ENCODE measurements around the gene SPACA5. TPM values are rescaled to one million over a fixed set of nuclear protein-coding genes. Genes with fewer than 3 reads are reported as not detected.
"Not testable (repeated sequence)": the region's sequence is repeated elsewhere in the genome, so short reads cannot be mapped to it uniquely, and the experiment has no call there.

Gene SPACA5
- not detected for total RNA-seq
- not detected for polyA plus RNA-seq

- not testable (repeated sequence) for DNase-seq (ENCODE audit: extremely low spot score); H3K27ac ChIP-seq (ENCODE audit: low read depth)
Measured at GRCh38 chrX:48006688-48007087, at the start of gene SPACA5. TSS of gene SPACA5 (plus strand) at chrX:48006988. CDS start at chrX:48007803, 815 bp downstream.

GRCh38 chrX:47958206-47958605 is 48.6 kb upstream of the SPACA5 start:
- not testable (repeated sequence) for H3K27ac ChIP-seq (ENCODE audit: low read depth); DNase-seq (ENCODE audit: extremely low spot score); H3K4me3 ChIP-seq (ENCODE audit: low read depth, low read length); H3K4me1 ChIP-seq (ENCODE audit: insufficient read depth); H3K36me3 ChIP-seq (ENCODE audit: insufficient read depth)
- WGBS: 36% methylated on average over 3 of the region's 4 CpGs

More at GRCh38 chrX:48006688-48007087, at the start of gene SPACA5:
- not testable (repeated sequence) for H3K36me3 ChIP-seq (ENCODE audit: insufficient read depth); H3K4me1 ChIP-seq (ENCODE audit: insufficient read depth); H3K4me3 ChIP-seq (ENCODE audit: low read depth, low read length)
- WGBS: no CpG with 5 or more reads among the region's 8 CpGs

- Histone ChIP-seq H3K27ac (ENCODE audit: low read depth) (no peak overlapping the region), H3K4me3 (ENCODE audit: low read depth, low read length) (no peak overlapping the region), H3K36me3 (ENCODE audit: insufficient read depth) (no peaks in the 10 kb centered on the region), H3K4me1 (ENCODE audit: insufficient read depth) (no peaks in the 10 kb centered on the region)
- no peak for DNase-seq (ENCODE audit: extremely low spot score)
- 45% methylated on average over 4 of the region's 4 CpGs for WGBS
Measured at GRCh38 chrX:47958761-47959342, 47.9 kb upstream of the SPACA5 start.

- H3K4me1 ChIP-seq (ENCODE audit: insufficient read depth): no peaks in the 10 kb centered on the region
- WGBS: 70% methylated on average over 2 of the region's 2 CpGs
- DNase-seq (ENCODE audit: extremely low spot score): no peak
- no peak overlapping the region for H3K27ac ChIP-seq (ENCODE audit: low read depth)
- H3K4me3 ChIP-seq (ENCODE audit: low read depth, low read length): no peak overlapping the region
- H3K36me3 ChIP-seq (ENCODE audit: insufficient read depth): no peaks in the 10 kb centered on the region
Measured at GRCh38 chrX:47960406-47960805, 46.4 kb upstream of the SPACA5 start.

GRCh38 chrX:47961830-47962229 is 45.0 kb upstream of the SPACA5 start:
- 74% methylated on average over 6 of the region's 6 CpGs for WGBS
- not testable (repeated sequence) for H3K4me1 ChIP-seq (ENCODE audit: insufficient read depth); H3K4me3 ChIP-seq (ENCODE audit: low read depth, low read length); H3K36me3 ChIP-seq (ENCODE audit: insufficient read depth); DNase-seq (ENCODE audit: extremely low spot score); H3K27ac ChIP-seq (ENCODE audit: low read depth)

GRCh38 chrX:47965526-47965925 is 41.3 kb upstream of the SPACA5 start:
- H3K27ac ChIP-seq (ENCODE audit: low read depth); H3K4me3 ChIP-seq (ENCODE audit: low read depth, low read length); H3K4me1 ChIP-seq (ENCODE audit: insufficient read depth); DNase-seq (ENCODE audit: extremely low spot score); H3K36me3 ChIP-seq (ENCODE audit: insufficient read depth): not testable (repeated sequence)
- 96% methylated on average over 14 of the region's 14 CpGs for WGBS

- Histone ChIP-seq H3K4me1 (ENCODE audit: insufficient read depth) (no peaks in the 10 kb centered on the region), H3K27ac (ENCODE audit: low read depth) (no peak overlapping the region), H3K36me3 (ENCODE audit: insufficient read depth) (peaks cover 2% of the 10 kb centered on the region), H3K4me3 (ENCODE audit: low read depth, low read length) (no peak overlapping the region)
- DNase-seq (ENCODE audit: extremely low spot score): no peak
- 95% methylated on average over 3 of the region's 3 CpGs for WGBS
Measured at GRCh38 chrX:47973235-47973634, 33.6 kb upstream of the SPACA5 start.

GRCh38 chrX:47976254-47977151 is 30.3 kb upstream of the SPACA5 start:
- Histone ChIP-seq H3K4me3 (ENCODE audit: low read depth, low read length) (no peak overlapping the region), H3K27ac (ENCODE audit: low read depth) (no peak overlapping the region), H3K4me1 (ENCODE audit: insufficient read depth) (no peaks in the 10 kb centered on the region), H3K36me3 (ENCODE audit: insufficient read depth) (peaks cover 6% of the 10 kb centered on the region)
- no peak for DNase-seq (ENCODE audit: extremely low spot score)
- 97% methylated on average over 6 of the region's 6 CpGs for WGBS

- 87% methylated on average over 5 of the region's 5 CpGs for WGBS
- Histone ChIP-seq H3K4me3 (ENCODE audit: low read depth, low read length) (no peak overlapping the region), H3K36me3 (ENCODE audit: insufficient read depth) (no peaks in the 10 kb centered on the region), H3K4me1 (ENCODE audit: insufficient read depth) (no peaks in the 10 kb centered on the region), H3K27ac (ENCODE audit: low read depth) (no peak overlapping the region)
- no peak for DNase-seq (ENCODE audit: extremely low spot score)
Measured at GRCh38 chrX:47991263-47992094, 15.3 kb upstream of the SPACA5 start.

- DNase-seq (ENCODE audit: extremely low spot score): no peak
- Histone ChIP-seq H3K36me3 (ENCODE audit: insufficient read depth) (peaks cover 1% of the 10 kb centered on the region), H3K4me1 (ENCODE audit: insufficient read depth) (no peaks in the 10 kb centered on the region), H3K27ac (ENCODE audit: low read depth) (no peak overlapping the region), H3K4me3 (ENCODE audit: low read depth, low read length) (no peak overlapping the region)
- 82% methylated on average over 1 of the region's 1 CpG for WGBS
Measured at GRCh38 chrX:47992095-47992380, 14.8 kb upstream of the SPACA5 start.

- Histone ChIP-seq H3K36me3 (ENCODE audit: insufficient read depth) (peaks cover 1% of the 10 kb centered on the region), H3K4me1 (ENCODE audit: insufficient read depth) (no peaks in the 10 kb centered on the region), H3K4me3 (ENCODE audit: low read depth, low read length) (no peak overlapping the region), H3K27ac (ENCODE audit: low read depth) (no peak overlapping the region)
- 98% methylated on average over 2 of the region's 2 CpGs for WGBS
- DNase-seq (ENCODE audit: extremely low spot score): no peak
Measured at GRCh38 chrX:47992669-47993068, 14.1 kb upstream of the SPACA5 start.

- H3K27ac ChIP-seq (ENCODE audit: low read depth): no peak overlapping the region
- 87% methylated on average over 3 of the region's 3 CpGs for WGBS
Measured at GRCh38 chrX:48001260-48001659, 5.5 kb upstream of the SPACA5 start.

GRCh38 chrX:48002319-48002718 is 4.5 kb upstream of the SPACA5 start:
- no peak for DNase-seq (ENCODE audit: extremely low spot score)
- Histone ChIP-seq H3K4me1 (ENCODE audit: insufficient read depth) (no peaks in the 10 kb centered on the region), H3K4me3 (ENCODE audit: low read depth, low read length) (no peak overlapping the region), H3K36me3 (ENCODE audit: insufficient read depth) (no peaks in the 10 kb centered on the region), H3K27ac (ENCODE audit: low read depth) (no peak overlapping the region)
- WGBS: 82% methylated on average over 3 of the region's 3 CpGs

More at GRCh38 chrX:48001260-48001659, 5.5 kb upstream of the SPACA5 start:
- Histone ChIP-seq H3K4me3 (ENCODE audit: low read depth, low read length) (no peak overlapping the region), H3K4me1 (ENCODE audit: insufficient read depth) (no peaks in the 10 kb centered on the region), H3K36me3 (ENCODE audit: insufficient read depth) (peaks cover 1% of the 10 kb centered on the region)
- no peak for DNase-seq (ENCODE audit: extremely low spot score)

All from urinary bladder (tissue), 4 donors.